ENCODE results near the gene CLDN19.

The CLDN19 gene

DNA sequence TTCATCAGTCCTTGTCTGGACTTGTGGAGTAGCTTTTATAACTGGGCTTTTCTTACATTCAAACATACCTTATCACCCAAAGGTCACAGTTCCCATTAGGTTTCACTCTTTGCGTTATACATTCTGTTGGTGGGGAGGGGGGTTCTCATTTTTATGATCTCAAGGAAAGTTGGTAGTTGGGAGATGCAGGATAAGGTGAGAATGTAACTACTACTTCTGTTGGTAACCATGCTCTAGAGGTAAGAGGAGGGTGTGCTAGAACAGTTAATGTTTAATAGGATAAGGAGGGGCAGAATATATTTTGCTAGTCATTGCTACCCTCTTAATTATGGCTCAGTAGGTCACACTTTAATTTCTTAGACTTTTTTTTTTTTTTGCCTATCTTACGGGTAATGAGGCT, 47.1 kb downstream of the CLDN19 start:
- DNase-seq: no peak

DNA sequence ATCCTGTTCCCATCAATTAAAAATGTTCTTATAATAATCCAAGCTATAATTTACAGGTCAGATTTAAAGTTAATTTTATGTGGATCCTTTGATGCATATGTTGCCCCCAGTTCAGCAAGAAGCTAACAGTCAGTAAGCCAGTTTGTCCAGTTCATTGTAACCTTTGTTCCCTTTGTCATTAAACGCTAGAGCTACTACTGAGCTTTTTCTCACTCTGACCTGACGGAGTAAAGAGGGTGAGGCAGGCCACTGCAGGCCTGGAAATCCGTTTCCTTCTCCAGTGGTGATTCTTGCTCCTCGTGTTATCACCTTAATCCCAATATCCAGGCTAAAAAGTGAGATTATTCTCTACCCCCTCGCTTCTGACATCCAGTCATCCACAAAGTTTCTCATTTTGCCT, 47.6 kb downstream of the CLDN19 start:
- DNase-seq: no peak

DNA sequence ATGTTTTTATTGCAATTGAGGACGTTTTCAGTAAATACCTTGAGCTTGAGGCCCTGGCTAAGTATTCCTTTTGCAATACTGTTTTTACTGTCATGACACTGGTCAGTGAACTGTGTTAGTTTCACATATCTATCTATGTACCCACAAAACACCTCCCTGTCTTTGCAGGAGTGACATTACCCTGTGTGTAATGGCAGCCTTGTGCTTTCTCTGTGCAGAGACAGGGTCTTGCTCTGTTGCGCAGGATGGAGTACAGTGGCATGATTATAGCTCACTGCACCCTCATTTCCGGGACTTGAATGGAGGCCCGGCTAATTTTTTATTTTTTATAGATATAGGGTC, 48.9 kb downstream of the CLDN19 start:
- DNase-seq: no peak

DNA sequence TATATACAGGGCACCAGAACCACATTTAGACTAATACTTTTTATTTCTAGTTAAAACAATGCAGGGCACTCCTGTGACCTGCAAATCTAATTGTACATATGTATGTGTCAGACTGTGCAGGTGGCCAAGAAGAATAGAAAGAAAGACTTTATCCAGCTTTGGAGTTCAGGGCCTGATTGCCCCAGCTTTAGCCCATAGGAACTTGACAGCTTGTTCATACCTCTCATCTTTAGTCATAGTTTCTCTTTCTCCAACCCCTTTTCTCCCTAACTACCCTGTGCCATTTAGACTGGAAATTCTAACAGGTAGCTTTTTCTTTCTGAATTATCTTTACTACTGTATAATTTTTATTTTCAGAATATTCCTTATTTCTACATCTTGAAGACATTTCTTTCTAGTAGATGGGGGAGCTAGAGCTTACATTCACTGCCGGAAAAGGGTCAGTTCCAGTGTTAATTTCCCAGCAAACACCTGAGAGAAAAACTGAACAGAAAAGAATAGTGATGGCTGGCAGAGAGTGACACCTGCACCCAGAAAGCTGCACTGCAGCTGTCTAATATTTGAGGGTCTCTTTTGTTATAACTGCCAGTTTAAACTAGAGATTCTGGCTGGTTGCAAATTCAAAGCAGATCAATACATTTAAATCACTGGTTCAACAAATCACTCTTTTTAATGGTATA, 49.4 kb downstream of the CLDN19 start:
- DNase-seq: no peak

DNA sequence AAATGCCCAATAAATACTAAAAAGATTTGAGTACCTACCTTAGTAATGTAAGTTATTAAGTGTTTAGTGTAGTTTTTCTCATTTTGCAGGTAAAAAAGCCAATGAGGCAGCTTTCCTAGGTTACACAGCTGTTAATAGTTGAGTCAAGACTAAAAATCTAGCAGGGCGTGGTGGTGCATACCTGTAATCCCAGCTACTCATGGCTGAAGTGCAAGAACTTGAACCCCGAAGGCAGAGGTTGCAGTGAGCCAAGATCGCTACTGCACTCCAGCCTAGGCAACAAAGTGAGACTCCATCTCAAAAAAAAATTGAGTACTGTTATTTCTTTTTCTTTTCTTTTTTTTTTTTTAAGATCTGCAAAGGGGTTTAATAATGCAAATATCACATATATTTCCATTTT, 50.1 kb downstream of the CLDN19 start:
- no peak for DNase-seq

DNA sequence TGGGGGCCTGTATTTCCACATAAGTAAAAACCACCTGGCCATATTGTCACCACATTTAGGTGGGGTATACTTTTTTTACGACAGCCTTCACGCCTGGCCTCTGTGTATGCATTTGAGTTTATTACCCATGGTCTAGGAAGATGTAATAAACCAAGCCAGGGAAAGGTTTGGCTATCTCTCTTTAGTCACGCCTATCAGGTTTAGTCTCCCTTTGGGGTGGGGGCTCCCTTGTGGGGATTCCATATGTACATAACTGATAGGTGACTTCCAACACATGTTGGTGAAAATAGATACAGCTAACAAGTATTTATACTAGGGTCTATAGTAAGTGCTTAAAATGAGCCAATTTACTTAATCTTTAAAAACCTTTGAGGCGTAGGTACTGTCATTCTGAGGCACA, 53.6 kb downstream of the CLDN19 start:
- no peak for DNase-seq

DNA sequence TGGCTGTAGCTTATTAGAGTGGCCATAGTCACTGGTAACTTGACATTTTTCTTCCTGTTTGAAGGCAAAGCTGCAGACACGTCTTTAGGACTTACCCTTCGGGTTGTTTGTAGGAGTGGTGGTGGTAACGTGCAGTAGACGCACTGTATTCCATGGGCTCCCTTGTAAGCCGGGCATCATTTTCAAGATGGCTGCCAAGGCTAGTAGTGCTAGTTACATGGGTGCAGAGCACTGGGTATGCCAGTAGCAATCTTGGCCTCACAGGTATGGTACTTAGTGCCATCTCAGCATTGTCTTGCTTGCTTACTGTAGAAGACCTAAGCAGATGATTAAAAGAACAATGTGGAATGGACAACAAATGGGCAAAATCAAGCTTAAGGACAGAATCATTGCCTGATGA, 55.9 kb downstream of the CLDN19 start:
- DNase-seq: no peak
